ENCODE results near the gene TSPAN11.

TSPAN11 gene

DNA sequence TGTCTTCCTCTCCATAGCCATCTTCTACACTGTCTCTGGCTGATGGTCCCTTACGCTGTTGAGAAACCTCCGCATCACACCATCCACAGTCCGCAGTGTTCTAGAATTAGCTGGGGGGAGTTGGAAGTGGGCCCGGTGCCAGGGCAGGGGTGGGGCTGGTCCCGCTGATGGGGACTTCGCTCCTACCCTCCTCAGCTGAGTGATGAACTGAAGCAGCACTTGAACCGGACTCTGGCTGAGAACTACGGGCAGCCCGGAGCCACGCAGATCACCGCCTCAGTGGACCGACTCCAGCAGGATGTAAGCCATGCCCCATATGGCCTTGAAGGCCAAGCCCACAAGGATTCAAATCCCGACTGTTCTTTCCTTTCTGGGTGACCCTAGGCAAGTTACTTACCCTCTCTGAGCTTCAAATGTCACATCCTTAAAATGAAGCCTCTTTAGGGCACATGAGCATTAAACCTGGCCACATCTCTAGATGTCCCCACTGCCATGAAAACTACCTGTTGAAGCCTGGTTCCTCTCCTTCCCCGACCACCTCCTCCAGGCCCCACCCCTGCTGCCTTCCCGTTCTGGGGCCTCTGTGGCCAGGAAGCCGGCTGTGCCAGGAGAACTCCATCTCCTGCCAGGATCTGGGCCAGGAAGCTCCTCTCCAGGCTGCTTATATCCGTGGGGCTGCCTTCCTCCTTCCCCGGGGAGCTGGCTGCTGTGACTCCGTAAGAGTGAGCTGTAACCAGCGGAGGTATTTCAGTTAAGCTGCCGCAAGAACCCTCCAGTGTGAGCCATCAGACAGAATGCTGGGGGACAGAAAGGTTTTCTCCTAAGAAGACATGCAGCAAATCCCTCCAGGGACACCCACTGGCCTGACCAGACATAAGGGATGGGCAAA, 53.1 kb downstream of the TSPAN11 start:
- H3K36me3 ChIP-seq (ENCODE audit: insufficient read depth, low read length) = no peaks in the 10 kb centered on the region
- H3K79me2 ChIP-seq (ENCODE audit: insufficient read depth, low read length) = no peaks in the 10 kb centered on the region
- no peak overlapping the region for H3K4me2 ChIP-seq (ENCODE audit: low read length)
- no peak overlapping the region for H3K4me3 ChIP-seq (ENCODE audit: low read depth, low read length, poor library complexity, severe bottlenecking)
- no peak overlapping the region for H2AFZ ChIP-seq (ENCODE audit: low read length)
- no peaks in the 10 kb centered on the region for H3K27me3 ChIP-seq (ENCODE audit: insufficient read depth, low read length)
- H3F3A ChIP-seq (ENCODE audit: insufficient read depth, low read length) = no peaks in the 10 kb centered on the region
- H3K9me3 ChIP-seq (ENCODE audit: low read length) = no peaks in the 10 kb centered on the region
- H4K20me1 ChIP-seq (ENCODE audit: insufficient read depth, low read length) = no peaks in the 10 kb centered on the region
- TF ChIP-seq, protein P1, sequence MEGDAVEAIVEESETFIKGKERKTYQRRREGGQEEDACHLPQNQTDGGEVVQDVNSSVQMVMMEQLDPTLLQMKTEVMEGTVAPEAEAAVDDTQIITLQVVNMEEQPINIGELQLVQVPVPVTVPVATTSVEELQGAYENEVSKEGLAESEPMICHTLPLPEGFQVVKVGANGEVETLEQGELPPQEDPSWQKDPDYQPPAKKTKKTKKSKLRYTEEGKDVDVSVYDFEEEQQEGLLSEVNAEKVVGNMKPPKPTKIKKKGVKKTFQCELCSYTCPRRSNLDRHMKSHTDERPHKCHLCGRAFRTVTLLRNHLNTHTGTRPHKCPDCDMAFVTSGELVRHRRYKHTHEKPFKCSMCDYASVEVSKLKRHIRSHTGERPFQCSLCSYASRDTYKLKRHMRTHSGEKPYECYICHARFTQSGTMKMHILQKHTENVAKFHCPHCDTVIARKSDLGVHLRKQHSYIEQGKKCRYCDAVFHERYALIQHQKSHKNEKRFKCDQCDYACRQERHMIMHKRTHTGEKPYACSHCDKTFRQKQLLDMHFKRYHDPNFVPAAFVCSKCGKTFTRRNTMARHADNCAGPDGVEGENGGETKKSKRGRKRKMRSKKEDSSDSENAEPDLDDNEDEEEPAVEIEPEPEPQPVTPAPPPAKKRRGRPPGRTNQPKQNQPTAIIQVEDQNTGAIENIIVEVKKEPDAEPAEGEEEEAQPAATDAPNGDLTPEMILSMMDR (IDR thresholded peaks at IDR 0.05; ENCODE audit: low read length) = no peak
- no peak for TF ChIP-seq EZH2 (IDR thresholded peaks at IDR 0.05; ENCODE audit: borderline replicate concordance, low read length)
- H3K27ac ChIP-seq (ENCODE audit: low read depth, low read length, poor library complexity, severe bottlenecking) = no peak overlapping the region
- peaks cover 29% of the 10 kb centered on the region for H3K4me1 ChIP-seq (ENCODE audit: insufficient read depth, low read length, severe bottlenecking)
- H3K9me2 ChIP-seq (ENCODE audit: low read depth, low read length) = no peaks in the 10 kb centered on the region
- no peak overlapping the region for H3K9ac ChIP-seq (ENCODE audit: low read length)

DNA sequence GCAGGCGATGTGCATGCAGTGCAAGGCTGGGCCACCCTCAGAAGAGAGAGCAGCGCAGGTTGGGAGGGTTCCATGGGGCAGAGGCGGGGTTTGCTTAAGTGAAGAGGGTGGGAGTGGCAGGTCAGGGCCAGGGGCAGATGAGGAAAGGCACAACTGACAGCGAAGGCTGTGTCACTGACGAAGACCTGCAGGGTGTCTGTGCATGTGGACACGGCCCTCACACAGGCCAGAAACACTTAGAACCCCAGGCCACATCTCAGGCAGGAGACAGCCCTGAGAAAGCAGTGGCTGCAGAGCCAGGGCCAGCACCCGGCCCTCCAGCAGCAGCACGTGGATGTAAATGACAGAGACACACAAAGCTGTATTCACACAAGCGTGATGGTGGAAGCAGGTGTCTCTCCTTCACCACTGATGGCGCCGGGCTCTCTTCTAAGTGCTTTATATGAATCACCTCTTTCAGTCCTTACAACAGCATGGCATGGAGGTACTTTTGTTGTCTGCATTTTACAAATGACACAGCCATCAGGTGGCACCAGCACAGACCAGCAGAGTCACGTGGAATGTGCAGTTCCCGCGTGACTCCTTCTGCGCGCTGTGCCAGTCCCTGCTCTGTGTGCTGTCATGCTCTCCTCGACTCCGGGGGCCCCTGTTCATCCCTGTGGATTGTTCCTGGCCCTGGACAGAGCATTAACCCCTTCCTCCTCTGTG, 54.6 kb downstream of the TSPAN11 start:
- H3K9ac ChIP-seq (ENCODE audit: low read length) = no peak overlapping the region
- no peaks in the 10 kb centered on the region for H3K9me3 ChIP-seq (ENCODE audit: low read length)
- peaks cover 31% of the 10 kb centered on the region for H3K4me1 ChIP-seq (ENCODE audit: insufficient read depth, low read length, severe bottlenecking)
- no peaks in the 10 kb centered on the region for H3K27me3 ChIP-seq (ENCODE audit: insufficient read depth, low read length)
- H3K4me3 ChIP-seq (ENCODE audit: low read depth, low read length, poor library complexity, severe bottlenecking) = no peak overlapping the region
- no peak overlapping the region for H3K4me2 ChIP-seq (ENCODE audit: low read length)
- no peak for TF ChIP-seq EZH2 (IDR thresholded peaks at IDR 0.05; ENCODE audit: borderline replicate concordance, low read length)
- TF ChIP-seq, protein P1 (IDR thresholded peaks at IDR 0.05; ENCODE audit: low read length) = no peak
- H2AFZ ChIP-seq (ENCODE audit: low read length) = no peak overlapping the region
- H3K36me3 ChIP-seq (ENCODE audit: insufficient read depth, low read length) = no peaks in the 10 kb centered on the region
- H3K9me2 ChIP-seq (ENCODE audit: low read depth, low read length) = no peaks in the 10 kb centered on the region
- H3K79me2 ChIP-seq (ENCODE audit: insufficient read depth, low read length) = no peaks in the 10 kb centered on the region
- no peaks in the 10 kb centered on the region for H4K20me1 ChIP-seq (ENCODE audit: insufficient read depth, low read length)
- H3F3A ChIP-seq (ENCODE audit: insufficient read depth, low read length) = no peaks in the 10 kb centered on the region
- peak overlapping the region; percentile 1 for H3K27ac ChIP-seq (ENCODE audit: low read depth, low read length, poor library complexity, severe bottlenecking)

DNA sequence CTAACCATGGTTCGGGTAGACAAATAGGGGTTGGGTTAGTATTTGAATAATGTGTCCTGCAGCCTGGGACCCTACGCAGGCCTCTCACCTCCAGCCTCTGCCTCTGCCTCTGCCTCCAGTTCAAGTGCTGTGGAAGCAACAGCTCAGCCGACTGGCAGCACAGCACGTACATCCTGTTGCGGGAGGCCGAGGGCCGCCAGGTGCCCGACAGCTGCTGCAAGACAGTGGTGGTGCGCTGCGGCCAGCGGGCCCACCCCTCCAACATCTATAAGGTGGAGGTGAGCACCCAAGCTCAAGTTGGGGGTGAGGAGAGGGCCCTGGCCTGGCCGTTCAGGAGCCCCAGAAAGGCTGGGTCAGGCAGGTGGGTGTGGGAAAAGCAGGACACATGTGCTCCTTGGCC, 55.9 kb downstream of the TSPAN11 start:
- Histone ChIP-seq H2AFZ (ENCODE audit: low read length) (no peak overlapping the region), H3K27ac (ENCODE audit: low read depth, low read length, poor library complexity, severe bottlenecking) (no peak overlapping the region)
- no peak for TF ChIP-seq EZH2 (IDR thresholded peaks at IDR 0.05; ENCODE audit: borderline replicate concordance, low read length)
- TF ChIP-seq, protein P1 (IDR thresholded peaks at IDR 0.05; ENCODE audit: low read length) = no peak

More for the DNA sequence above, 55.9 kb downstream of the TSPAN11 start:
- no peaks in the 10 kb centered on the region for H4K20me1 ChIP-seq (ENCODE audit: insufficient read depth, low read length)
- peak overlapping the region; percentile 49 for H3K4me3 ChIP-seq (ENCODE audit: low read depth, low read length, poor library complexity, severe bottlenecking)
- no peaks in the 10 kb centered on the region for H3K36me3 ChIP-seq (ENCODE audit: insufficient read depth, low read length)
- H3K79me2 ChIP-seq (ENCODE audit: insufficient read depth, low read length) = no peaks in the 10 kb centered on the region
- H3K9me2 ChIP-seq (ENCODE audit: low read depth, low read length) = no peaks in the 10 kb centered on the region
- H3K4me2 ChIP-seq (ENCODE audit: low read length) = peak overlapping the region; percentile 31; the same call in 1 of the 2 replicates
- peak overlapping the region; percentile 37; the same call in 1 of the 2 replicates for H3K9ac ChIP-seq (ENCODE audit: low read length)
- no peaks in the 10 kb centered on the region for H3K9me3 ChIP-seq (ENCODE audit: low read length)
- H3F3A ChIP-seq (ENCODE audit: insufficient read depth, low read length) = no peaks in the 10 kb centered on the region
- H3K27me3 ChIP-seq (ENCODE audit: insufficient read depth, low read length) = no peaks in the 10 kb centered on the region
- H3K4me1 ChIP-seq (ENCODE audit: insufficient read depth, low read length, severe bottlenecking) = peaks cover 44% of the 10 kb centered on the region

Data from OCI-LY1 (cell line).